HepG2 (cell line): ENCODE results near the gene ELOVL5. TPM values are rescaled to one million over a fixed set of nuclear protein-coding genes. Genes with fewer than 3 reads are reported as not detected.

ENCODE experiments used
- ISX ChIP-seq: sonication (generic); formaldehyde crosslinking; conservative IDR thresholded peaks from 2 replicates; pipeline ENCODE4 v1.5.0; 2020; ENCODE audit warnings: missing genetic modification reagents
- KDM1A ChIP-seq: IDR thresholded peaks from 2 replicates; pipeline ENCODE4 v1.6.1; 2016; ENCODE audit warnings: missing compliant biosample characterization
- NBN ChIP-seq: fragments of 450-650 bp; conservative IDR thresholded peaks from 2 replicates; pipeline ENCODE4 v1.6.1; 2017
- RARG ChIP-seq: sonication (generic); formaldehyde crosslinking; IDR thresholded peaks from 2 replicates; pipeline ENCODE4 v1.4.0; 2020; ENCODE audit warnings: low read depth, mild to moderate bottlenecking, missing genetic modification reagents
- SYNCRIP ChIP-seq: fragments of 200-400 bp; formaldehyde crosslinking; IDR thresholded peaks from 2 replicates; pipeline ENCODE4 v1.6.1; 2018; ENCODE audit warnings: mild to moderate bottlenecking, low read depth, low read length; ENCODE audit not compliant: insufficient read depth
- ZIK1 ChIP-seq: sonication (generic); formaldehyde crosslinking; IDR thresholded peaks from 2 replicates; pipeline ENCODE4 v1.5.0; 2020; ENCODE audit warnings: mild to moderate bottlenecking, low read depth, missing genetic modification reagents, borderline replicate concordance
- ZNF644 ChIP-seq: IDR thresholded peaks from 2 replicates; pipeline ENCODE4 v1.6.1; 2016; ENCODE audit warnings: low read depth
- ZNF7 ChIP-seq: IDR thresholded peaks from 2 replicates; pipeline ENCODE4 v1.6.1; 2016; ENCODE audit warnings: missing biosample characterization, missing genetic modification reagents
- ZNF878 ChIP-seq: sonication (generic); formaldehyde crosslinking; IDR thresholded peaks from 2 replicates; pipeline ENCODE4 v1.8.1; 2023; ENCODE audit warnings: mild to moderate bottlenecking, missing genetic modification reagents, moderate library complexity
- polyA plus RNA-seq, 8 experiments: library from polyadenylated mRNA; depleted of rRNA in 3 of 8; stranded (reverse) in 7 of 8; unstranded in 1 of 8; fragments of >200 nt; fragmentation: Illumina TruSeq in 4 of 8; extraction: Trizol in 4 of 8; gene quantifications; 2 replicates each; pipeline versions ENCODE4 v1.2.1 to v1.2.3, GENCODE V29; 2011 to 2016; ENCODE audit warnings: low read depth in 4 of 8, missing spikeins in 1 of 8, mixed read lengths in 1 of 8; ENCODE audit not compliant: insufficient read depth in 1 of 8
- total RNA-seq, 5 experiments: library from RNA; depleted of rRNA; stranded (reverse); fragments of >200 nt; fragmentation: Illumina TruSeq; extraction: Trizol; gene quantifications; 2 replicates each; pipeline ENCODE4 v1.2.3, GENCODE V29; 2016; ENCODE audit warnings: low read depth in 1 of 5
- TF ChIP-seq, protein P1 (sequence below): IDR thresholded peaks from 2 replicates; pipeline ENCODE4 v1.6.1; 2018; ENCODE audit warnings: missing genetic modification reagents, mild to moderate bottlenecking, missing compliant biosample characterization
- TF ChIP-seq, protein P2 (sequence below): sonication (generic); formaldehyde crosslinking; IDR thresholded peaks from 2 replicates; pipeline ENCODE4 v1.5.0; 2020; ENCODE audit warnings: mild to moderate bottlenecking, missing genetic modification reagents
- TF ChIP-seq, protein P3 (sequence below): IDR thresholded peaks from 2 replicates; pipeline ENCODE4 v1.6.1; 2012; ENCODE audit warnings: low read length, improper control_type of control experiment
- TF ChIP-seq, protein P4 (sequence below): sonication (generic); formaldehyde crosslinking; IDR thresholded peaks from 2 replicates; pipeline ENCODE4 v1.5.1; 2020; ENCODE audit warnings: missing genetic modification reagents, mild to moderate bottlenecking, borderline replicate concordance
- TF ChIP-seq, protein P5 (sequence below): IDR thresholded peaks from 2 replicates; pipeline ENCODE4 v1.6.1; 2016
- TF ChIP-seq, protein P6 (sequence below): IDR thresholded peaks from 2 replicates; pipeline ENCODE4 v1.6.1; 2016; ENCODE audit warnings: missing compliant biosample characterization, missing genetic modification reagents, borderline replicate concordance
- TF ChIP-seq, protein P7 (sequence below): IDR thresholded peaks from 2 replicates; pipeline ENCODE4 v1.6.1; 2016; ENCODE audit warnings: low read depth, control low read depth

ELOVL5 gene
- total and polyA plus RNA-seq, 2 of the 13 experiments (the other 11 are each of a cell fraction or from before 2014, with no cell fraction given), result 50.1 to 72.4 TPM

DNA sequence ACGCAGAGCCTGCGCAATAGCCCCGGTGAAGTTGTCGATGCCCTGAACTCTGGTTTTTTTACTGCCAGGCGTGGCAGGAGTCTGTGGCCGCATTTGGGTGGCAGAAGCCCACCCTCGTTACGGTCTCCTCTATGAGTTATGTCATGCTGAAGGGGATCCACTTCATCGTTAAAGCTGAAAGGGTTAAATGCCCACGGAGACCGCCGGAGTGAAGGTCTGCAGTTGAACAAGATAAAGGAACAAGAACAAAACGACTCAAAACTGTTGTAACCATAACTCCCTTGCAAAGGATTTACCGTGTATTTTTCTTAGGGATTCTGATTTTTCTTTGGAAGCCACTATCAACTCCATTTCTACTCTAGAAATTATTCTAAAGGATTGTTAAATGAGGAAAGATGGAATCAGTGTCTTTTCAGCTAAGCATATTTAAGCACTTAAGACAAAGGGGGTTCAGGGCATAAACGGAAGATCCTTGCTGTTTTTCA is 501 bp upstream of the ELOVL5 start (continued):
- TF ChIP-seq, protein P1, sequence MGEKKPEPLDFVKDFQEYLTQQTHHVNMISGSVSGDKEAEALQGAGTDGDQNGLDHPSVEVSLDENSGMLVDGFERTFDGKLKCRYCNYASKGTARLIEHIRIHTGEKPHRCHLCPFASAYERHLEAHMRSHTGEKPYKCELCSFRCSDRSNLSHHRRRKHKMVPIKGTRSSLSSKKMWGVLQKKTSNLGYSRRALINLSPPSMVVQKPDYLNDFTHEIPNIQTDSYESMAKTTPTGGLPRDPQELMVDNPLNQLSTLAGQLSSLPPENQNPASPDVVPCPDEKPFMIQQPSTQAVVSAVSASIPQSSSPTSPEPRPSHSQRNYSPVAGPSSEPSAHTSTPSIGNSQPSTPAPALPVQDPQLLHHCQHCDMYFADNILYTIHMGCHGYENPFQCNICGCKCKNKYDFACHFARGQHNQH (CRISPR knock-in tag), result no peak
- TF ChIP-seq ZNF878 (CRISPR knock-in tag) (no peak), SYNCRIP (no peak), KDM1A (no peak), ZNF644 (CRISPR knock-in tag) (no peak), ZNF7 (CRISPR knock-in tag) (no peak), ZIK1 (no peak), ISX (CRISPR knock-in tag) (no peak), NBN (no peak), RARG (CRISPR knock-in tag) (no peak)
- TF ChIP-seq, protein P2, sequence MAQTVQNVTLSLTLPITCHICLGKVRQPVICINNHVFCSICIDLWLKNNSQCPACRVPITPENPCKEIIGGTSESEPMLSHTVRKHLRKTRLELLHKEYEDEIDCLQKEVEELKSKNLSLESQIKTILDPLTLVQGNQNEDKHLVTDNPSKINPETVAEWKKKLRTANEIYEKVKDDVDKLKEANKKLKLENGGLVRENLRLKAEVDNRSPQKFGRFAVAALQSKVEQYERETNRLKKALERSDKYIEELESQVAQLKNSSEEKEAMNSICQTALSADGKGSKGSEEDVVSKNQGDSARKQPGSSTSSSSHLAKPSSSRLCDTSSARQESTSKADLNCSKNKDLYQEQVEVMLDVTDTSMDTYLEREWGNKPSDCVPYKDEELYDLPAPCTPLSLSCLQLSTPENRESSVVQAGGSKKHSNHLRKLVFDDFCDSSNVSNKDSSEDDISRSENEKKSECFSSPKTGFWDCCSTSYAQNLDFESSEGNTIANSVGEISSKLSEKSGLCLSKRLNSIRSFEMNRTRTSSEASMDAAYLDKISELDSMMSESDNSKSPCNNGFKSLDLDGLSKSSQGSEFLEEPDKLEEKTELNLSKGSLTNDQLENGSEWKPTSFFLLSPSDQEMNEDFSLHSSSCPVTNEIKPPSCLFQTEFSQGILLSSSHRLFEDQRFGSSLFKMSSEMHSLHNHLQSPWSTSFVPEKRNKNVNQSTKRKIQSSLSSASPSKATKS (CRISPR knock-in tag), result 0 out of 2 replicates have a peak, but pooled peaks have one; percentile 52
- TF ChIP-seq, protein P3, sequence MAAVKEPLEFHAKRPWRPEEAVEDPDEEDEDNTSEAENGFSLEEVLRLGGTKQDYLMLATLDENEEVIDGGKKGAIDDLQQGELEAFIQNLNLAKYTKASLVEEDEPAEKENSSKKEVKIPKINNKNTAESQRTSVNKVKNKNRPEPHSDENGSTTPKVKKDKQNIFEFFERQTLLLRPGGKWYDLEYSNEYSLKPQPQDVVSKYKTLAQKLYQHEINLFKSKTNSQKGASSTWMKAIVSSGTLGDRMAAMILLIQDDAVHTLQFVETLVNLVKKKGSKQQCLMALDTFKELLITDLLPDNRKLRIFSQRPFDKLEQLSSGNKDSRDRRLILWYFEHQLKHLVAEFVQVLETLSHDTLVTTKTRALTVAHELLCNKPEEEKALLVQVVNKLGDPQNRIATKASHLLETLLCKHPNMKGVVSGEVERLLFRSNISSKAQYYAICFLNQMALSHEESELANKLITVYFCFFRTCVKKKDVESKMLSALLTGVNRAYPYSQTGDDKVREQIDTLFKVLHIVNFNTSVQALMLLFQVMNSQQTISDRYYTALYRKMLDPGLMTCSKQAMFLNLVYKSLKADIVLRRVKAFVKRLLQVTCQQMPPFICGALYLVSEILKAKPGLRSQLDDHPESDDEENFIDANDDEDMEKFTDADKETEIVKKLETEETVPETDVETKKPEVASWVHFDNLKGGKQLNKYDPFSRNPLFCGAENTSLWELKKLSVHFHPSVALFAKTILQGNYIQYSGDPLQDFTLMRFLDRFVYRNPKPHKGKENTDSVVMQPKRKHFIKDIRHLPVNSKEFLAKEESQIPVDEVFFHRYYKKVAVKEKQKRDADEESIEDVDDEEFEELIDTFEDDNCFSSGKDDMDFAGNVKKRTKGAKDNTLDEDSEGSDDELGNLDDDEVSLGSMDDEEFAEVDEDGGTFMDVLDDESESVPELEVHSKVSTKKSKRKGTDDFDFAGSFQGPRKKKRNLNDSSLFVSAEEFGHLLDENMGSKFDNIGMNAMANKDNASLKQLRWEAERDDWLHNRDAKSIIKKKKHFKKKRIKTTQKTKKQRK, result no peak
- TF ChIP-seq, protein P4, sequence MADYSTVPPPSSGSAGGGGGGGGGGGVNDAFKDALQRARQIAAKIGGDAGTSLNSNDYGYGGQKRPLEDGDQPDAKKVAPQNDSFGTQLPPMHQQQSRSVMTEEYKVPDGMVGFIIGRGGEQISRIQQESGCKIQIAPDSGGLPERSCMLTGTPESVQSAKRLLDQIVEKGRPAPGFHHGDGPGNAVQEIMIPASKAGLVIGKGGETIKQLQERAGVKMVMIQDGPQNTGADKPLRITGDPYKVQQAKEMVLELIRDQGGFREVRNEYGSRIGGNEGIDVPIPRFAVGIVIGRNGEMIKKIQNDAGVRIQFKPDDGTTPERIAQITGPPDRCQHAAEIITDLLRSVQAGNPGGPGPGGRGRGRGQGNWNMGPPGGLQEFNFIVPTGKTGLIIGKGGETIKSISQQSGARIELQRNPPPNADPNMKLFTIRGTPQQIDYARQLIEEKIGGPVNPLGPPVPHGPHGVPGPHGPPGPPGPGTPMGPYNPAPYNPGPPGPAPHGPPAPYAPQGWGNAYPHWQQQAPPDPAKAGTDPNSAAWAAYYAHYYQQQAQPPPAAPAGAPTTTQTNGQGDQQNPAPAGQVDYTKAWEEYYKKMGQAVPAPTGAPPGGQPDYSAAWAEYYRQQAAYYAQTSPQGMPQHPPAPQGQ (CRISPR knock-in tag), result no peak
- TF ChIP-seq, protein P5, sequence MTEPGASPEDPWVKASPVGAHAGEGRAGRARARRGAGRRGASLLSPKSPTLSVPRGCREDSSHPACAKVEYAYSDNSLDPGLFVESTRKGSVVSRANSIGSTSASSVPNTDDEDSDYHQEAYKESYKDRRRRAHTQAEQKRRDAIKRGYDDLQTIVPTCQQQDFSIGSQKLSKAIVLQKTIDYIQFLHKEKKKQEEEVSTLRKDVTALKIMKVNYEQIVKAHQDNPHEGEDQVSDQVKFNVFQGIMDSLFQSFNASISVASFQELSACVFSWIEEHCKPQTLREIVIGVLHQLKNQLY (CRISPR knock-in tag), result no peak
- TF ChIP-seq, protein P6, sequence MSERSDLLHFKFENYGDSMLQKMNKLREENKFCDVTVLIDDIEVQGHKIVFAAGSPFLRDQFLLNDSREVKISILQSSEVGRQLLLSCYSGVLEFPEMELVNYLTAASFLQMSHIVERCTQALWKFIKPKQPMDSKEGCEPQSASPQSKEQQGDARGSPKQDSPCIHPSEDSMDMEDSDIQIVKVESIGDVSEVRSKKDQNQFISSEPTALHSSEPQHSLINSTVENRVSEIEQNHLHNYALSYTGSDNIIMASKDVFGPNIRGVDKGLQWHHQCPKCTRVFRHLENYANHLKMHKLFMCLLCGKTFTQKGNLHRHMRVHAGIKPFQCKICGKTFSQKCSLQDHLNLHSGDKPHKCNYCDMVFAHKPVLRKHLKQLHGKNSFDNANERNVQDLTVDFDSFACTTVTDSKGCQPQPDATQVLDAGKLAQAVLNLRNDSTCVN (CRISPR knock-in tag), result no peak
- TF ChIP-seq, protein P7, sequence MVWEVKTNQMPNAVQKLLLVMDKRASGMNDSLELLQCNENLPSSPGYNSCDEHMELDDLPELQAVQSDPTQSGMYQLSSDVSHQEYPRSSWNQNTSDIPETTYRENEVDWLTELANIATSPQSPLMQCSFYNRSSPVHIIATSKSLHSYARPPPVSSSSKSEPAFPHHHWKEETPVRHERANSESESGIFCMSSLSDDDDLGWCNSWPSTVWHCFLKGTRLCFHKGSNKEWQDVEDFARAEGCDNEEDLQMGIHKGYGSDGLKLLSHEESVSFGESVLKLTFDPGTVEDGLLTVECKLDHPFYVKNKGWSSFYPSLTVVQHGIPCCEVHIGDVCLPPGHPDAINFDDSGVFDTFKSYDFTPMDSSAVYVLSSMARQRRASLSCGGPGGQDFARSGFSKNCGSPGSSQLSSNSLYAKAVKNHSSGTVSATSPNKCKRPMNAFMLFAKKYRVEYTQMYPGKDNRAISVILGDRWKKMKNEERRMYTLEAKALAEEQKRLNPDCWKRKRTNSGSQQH, result 0 out of 2 replicates have a peak, but pooled peaks have one; percentile 3
